ENCODE data around the gene CMSS1.

DNA sequence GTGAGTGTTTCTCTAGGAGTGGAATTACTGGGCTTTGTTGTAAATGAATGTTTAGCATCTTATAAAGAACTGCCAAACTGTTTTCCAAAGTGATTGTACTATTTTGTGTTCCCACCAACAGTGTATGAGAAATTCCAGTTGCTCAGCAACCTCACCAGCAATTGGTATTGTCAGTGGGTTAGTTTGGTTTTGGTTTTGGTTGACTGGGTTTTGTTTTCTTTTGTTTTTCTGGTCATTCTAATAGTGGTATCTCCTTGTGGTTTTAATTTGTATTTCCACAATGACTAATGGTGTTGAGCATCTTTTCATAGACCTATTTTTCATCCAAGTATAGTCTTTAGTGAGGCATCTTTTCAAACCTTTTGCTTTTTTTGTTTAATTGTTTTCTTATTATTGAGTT is 269.5 kb downstream of the CMSS1 start:
- TF ChIP-seq, protein P1, sequence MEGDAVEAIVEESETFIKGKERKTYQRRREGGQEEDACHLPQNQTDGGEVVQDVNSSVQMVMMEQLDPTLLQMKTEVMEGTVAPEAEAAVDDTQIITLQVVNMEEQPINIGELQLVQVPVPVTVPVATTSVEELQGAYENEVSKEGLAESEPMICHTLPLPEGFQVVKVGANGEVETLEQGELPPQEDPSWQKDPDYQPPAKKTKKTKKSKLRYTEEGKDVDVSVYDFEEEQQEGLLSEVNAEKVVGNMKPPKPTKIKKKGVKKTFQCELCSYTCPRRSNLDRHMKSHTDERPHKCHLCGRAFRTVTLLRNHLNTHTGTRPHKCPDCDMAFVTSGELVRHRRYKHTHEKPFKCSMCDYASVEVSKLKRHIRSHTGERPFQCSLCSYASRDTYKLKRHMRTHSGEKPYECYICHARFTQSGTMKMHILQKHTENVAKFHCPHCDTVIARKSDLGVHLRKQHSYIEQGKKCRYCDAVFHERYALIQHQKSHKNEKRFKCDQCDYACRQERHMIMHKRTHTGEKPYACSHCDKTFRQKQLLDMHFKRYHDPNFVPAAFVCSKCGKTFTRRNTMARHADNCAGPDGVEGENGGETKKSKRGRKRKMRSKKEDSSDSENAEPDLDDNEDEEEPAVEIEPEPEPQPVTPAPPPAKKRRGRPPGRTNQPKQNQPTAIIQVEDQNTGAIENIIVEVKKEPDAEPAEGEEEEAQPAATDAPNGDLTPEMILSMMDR (tag by site-specific recombination; IDR thresholded peaks at IDR 0.05) = no peak
- TF ChIP-seq ZNF324 (tag by site-specific recombination; IDR thresholded peaks at IDR 0.05) = no peak
- no peak for TF ChIP-seq ZNF302 (tag by site-specific recombination; IDR thresholded peaks at IDR 0.05; ENCODE audit: low read depth)
- TF ChIP-seq ZBTB7A (tag by site-specific recombination; IDR thresholded peaks at IDR 0.05; ENCODE audit: low read depth) = no peak
- no peak for TF ChIP-seq ZSCAN30 (tag by site-specific recombination; IDR thresholded peaks at IDR 0.05)
- TF ChIP-seq, protein P2, sequence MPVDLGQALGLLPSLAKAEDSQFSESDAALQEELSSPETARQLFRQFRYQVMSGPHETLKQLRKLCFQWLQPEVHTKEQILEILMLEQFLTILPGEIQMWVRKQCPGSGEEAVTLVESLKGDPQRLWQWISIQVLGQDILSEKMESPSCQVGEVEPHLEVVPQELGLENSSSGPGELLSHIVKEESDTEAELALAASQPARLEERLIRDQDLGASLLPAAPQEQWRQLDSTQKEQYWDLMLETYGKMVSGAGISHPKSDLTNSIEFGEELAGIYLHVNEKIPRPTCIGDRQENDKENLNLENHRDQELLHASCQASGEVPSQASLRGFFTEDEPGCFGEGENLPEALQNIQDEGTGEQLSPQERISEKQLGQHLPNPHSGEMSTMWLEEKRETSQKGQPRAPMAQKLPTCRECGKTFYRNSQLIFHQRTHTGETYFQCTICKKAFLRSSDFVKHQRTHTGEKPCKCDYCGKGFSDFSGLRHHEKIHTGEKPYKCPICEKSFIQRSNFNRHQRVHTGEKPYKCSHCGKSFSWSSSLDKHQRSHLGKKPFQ (tag by site-specific recombination; IDR thresholded peaks at IDR 0.05) = no peak
- TF ChIP-seq, protein P3, sequence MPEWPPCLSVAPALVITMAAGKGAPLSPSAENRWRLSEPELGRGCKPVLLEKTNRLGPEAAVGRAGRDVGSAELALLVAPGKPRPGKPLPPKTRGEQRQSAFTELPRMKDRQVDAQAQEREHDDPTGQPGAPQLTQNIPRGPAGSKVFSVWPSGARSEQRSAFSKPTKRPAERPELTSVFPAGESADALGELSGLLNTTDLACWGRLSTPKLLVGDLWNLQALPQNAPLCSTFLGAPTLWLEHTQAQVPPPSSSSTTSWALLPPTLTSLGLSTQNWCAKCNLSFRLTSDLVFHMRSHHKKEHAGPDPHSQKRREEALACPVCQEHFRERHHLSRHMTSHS (tag by site-specific recombination; IDR thresholded peaks at IDR 0.05) = no peak
- no peak for TF ChIP-seq ZNF292 (tag by site-specific recombination; IDR thresholded peaks at IDR 0.05; ENCODE audit: borderline replicate concordance, low read depth)
- TF ChIP-seq MEIS1 (CRISPR knock-in tag; IDR thresholded peaks at IDR 0.05; ENCODE audit: borderline replicate concordance) = no peak
- TF ChIP-seq, protein P4, sequence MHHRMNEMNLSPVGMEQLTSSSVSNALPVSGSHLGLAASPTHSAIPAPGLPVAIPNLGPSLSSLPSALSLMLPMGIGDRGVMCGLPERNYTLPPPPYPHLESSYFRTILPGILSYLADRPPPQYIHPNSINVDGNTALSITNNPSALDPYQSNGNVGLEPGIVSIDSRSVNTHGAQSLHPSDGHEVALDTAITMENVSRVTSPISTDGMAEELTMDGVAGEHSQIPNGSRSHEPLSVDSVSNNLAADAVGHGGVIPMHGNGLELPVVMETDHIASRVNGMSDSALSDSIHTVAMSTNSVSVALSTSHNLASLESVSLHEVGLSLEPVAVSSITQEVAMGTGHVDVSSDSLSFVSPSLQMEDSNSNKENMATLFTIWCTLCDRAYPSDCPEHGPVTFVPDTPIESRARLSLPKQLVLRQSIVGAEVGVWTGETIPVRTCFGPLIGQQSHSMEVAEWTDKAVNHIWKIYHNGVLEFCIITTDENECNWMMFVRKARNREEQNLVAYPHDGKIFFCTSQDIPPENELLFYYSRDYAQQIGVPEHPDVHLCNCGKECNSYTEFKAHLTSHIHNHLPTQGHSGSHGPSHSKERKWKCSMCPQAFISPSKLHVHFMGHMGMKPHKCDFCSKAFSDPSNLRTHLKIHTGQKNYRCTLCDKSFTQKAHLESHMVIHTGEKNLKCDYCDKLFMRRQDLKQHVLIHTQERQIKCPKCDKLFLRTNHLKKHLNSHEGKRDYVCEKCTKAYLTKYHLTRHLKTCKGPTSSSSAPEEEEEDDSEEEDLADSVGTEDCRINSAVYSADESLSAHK (tag by site-specific recombination; IDR thresholded peaks at IDR 0.05) = no peak
